GM23338 (cell line): Measurements from ENCODE around the gene HERPUD2. TPM values are rescaled to one million over a fixed set of nuclear protein-coding genes. Genes with fewer than 3 reads are reported as not detected.

Experiments used
- ATAC-seq: fragments of 200-7000 bp; cut with Tn5 transposase; 3 replicates; pipeline ENCODE4 v1.9.1; 2020
- DNase-seq: peaks from one replicate; pipeline ENCODE4 v3.0.0-alpha.2; 2015; ENCODE audit warnings: low spot score
- H2AFZ ChIP-seq: fragments of 200-600 bp; sonication (generic); 2 replicates; pipeline ENCODE4 v1.8.0; 2016; ENCODE audit warnings: antibody characterized with exemption, mild to moderate bottlenecking, moderate library complexity
- H3F3A ChIP-seq: fragments of 200-600 bp; sonication (generic); replicated peaks from 2 replicates; pipeline ENCODE4 v1.8.0; 2017; ENCODE audit warnings: antibody characterized with exemption, mixed run types, low read depth
- H3K27ac ChIP-seq: fragments of 200-600 bp; sonication (generic); 2 replicates; pipeline ENCODE4 v1.6.1; 2016; ENCODE audit warnings: low read depth
- H3K27me3 ChIP-seq: fragments of 200-600 bp; sonication (generic); 2 replicates; pipeline ENCODE4 v1.8.0; 2016; ENCODE audit warnings: mild to moderate bottlenecking, mixed run types, moderate library complexity; ENCODE audit not compliant: insufficient read depth
- H3K36me3 ChIP-seq: fragments of 200-600 bp; sonication (generic); 2 replicates; pipeline ENCODE4 v1.8.0; 2016; ENCODE audit warnings: mild to moderate bottlenecking; ENCODE audit not compliant: insufficient read depth
- H3K4me1 ChIP-seq: fragments of 200-600 bp; sonication (generic); 2 replicates; pipeline ENCODE4 v1.8.0; 2016; ENCODE audit warnings: mild to moderate bottlenecking, moderate library complexity; ENCODE audit not compliant: insufficient read depth
- H3K4me2 ChIP-seq: fragments of 200-600 bp; sonication (generic); 2 replicates; pipeline ENCODE4 v1.7.1; 2017; ENCODE audit warnings: mixed run types
- H3K4me3 ChIP-seq: fragments of 200-600 bp; sonication (generic); 2 replicates; pipeline ENCODE4 v1.6.1; 2016; ENCODE audit warnings: mixed run types
- H3K79me2 ChIP-seq: fragments of 200-600 bp; sonication (generic); replicated peaks from 2 replicates; pipeline ENCODE4 v1.8.0; 2017; ENCODE audit warnings: mild to moderate bottlenecking; ENCODE audit not compliant: insufficient read depth
- H3K9me2 ChIP-seq: fragments of 200-600 bp; sonication (generic); 2 replicates; pipeline ENCODE4 v1.8.0; 2017; ENCODE audit not compliant: insufficient read depth
- H4K20me1 ChIP-seq: fragments of 200-600 bp; sonication (generic); replicated peaks from 2 replicates; pipeline ENCODE4 v1.8.0; 2017; ENCODE audit warnings: mild to moderate bottlenecking; ENCODE audit not compliant: insufficient read depth
- H3K27ac Mint-ChIP-seq: 2 replicates; pipeline ENCODE4 v1.8.0; 2020; ENCODE audit warnings: inconsistent platforms, mild to moderate bottlenecking, moderate library complexity, mixed read lengths
- H3K27me3 Mint-ChIP-seq: 3 replicates; pipeline ENCODE4 v1.8.0; 2022; ENCODE audit warnings: low read depth, mild to moderate bottlenecking, moderate library complexity, mixed read lengths, inconsistent platforms; ENCODE audit not compliant: insufficient read depth, poor library complexity
- H3K36me3 Mint-ChIP-seq: 3 replicates; pipeline ENCODE4 v1.8.0; 2021; ENCODE audit warnings: low read depth, mild to moderate bottlenecking, inconsistent platforms, moderate library complexity, mixed read lengths
- H3K4me1 Mint-ChIP-seq: 3 replicates; pipeline ENCODE4 v1.8.0; 2020; ENCODE audit warnings: mild to moderate bottlenecking, inconsistent platforms, mixed read lengths
- H3K4me3 Mint-ChIP-seq: 3 replicates; pipeline ENCODE4 v1.8.0; 2021; ENCODE audit warnings: moderate library complexity, mild to moderate bottlenecking, inconsistent platforms, mixed read lengths
- H3K9me3 Mint-ChIP-seq: 3 replicates; pipeline ENCODE4 v1.8.0; 2020; ENCODE audit warnings: moderate library complexity, mild to moderate bottlenecking, inconsistent platforms, mixed read lengths
- CREB1 ChIP-seq: fragments of 250-450 bp; sonication (Bioruptor Pico); IDR thresholded peaks from 2 replicates; pipeline ENCODE4 v1.5.0; 2020; ENCODE audit warnings: low read depth, mild to moderate bottlenecking, moderate library complexity
- EZH2phosphoT487 ChIP-seq: fragments of 200-600 bp; sonication (generic); IDR thresholded peaks from one replicate; pipeline ENCODE4 v1.8.1; 2018; ENCODE audit warnings: antibody characterized with exemption; ENCODE audit not compliant: unreplicated experiment
- JUNB ChIP-seq: IDR thresholded peaks from one replicate; pipeline ENCODE4 v1.6.1; 2016; ENCODE audit warnings: antibody characterized with exemption; ENCODE audit not compliant: unreplicated experiment
- POLR2AphosphoS5 ChIP-seq: IDR thresholded peaks from 2 replicates; pipeline ENCODE4 v1.6.1; 2016; ENCODE audit warnings: antibody characterized with exemption, low read depth
- STAT1 ChIP-seq: IDR thresholded peaks from one replicate; pipeline ENCODE4 v1.6.1; 2016; ENCODE audit warnings: antibody characterized with exemption; ENCODE audit not compliant: unreplicated experiment
- ZNF331 ChIP-seq: fragments of 250-450 bp; sonication (Bioruptor Pico); IDR thresholded peaks from 2 replicates; pipeline ENCODE4 v1.5.0; 2020; ENCODE audit warnings: low read depth, mild to moderate bottlenecking, moderate library complexity
- polyA plus RNA-seq: library from polyadenylated mRNA; unstranded; fragments of >200 nt; fragmentation: Nextera tagmentation; extraction: Ambion mirVana; gene quantifications from 2 replicates; pipeline ENCODE4 v1.2.1, GENCODE V29; 2016
- total RNA-seq: library from RNA; depleted of rRNA; stranded (reverse); fragments of >200 nt; shearing (Covaris generic); gene quantifications from 2 replicates; pipeline ENCODE4 v1.2.3, GENCODE V29; 2014
- TF ChIP-seq, protein P1 (sequence below): fragments of 250-450 bp; sonication (Bioruptor Pico); IDR thresholded peaks from 2 replicates; pipeline ENCODE4 v1.5.0; 2020; ENCODE audit warnings: mild to moderate bottlenecking, moderate library complexity
- TF ChIP-seq, protein P2 (sequence below): IDR thresholded peaks from one replicate; pipeline ENCODE4 v1.6.1; 2018; ENCODE audit warnings: antibody characterized with exemption; ENCODE audit not compliant: unreplicated experiment
- TF ChIP-seq, protein P3 (sequence below), 2 experiments: fragments of 200-600 bp in 1 of 2; sonication (generic) in 1 of 2; conservative IDR thresholded peaks; 2 replicates each; pipeline versions ENCODE4 v1.5.1 to v1.6.1; 2016 to 2017; ENCODE audit warnings: antibody characterized with exemption in 2 of 2, low read depth in 2 of 2, mild to moderate bottlenecking in 2 of 2, moderate library complexity in 1 of 2

The HERPUD2 gene
- total and polyA plus RNA-seq, 2 experiments from 2014 or later, result 8.0 to 12.0 TPM

DNA sequence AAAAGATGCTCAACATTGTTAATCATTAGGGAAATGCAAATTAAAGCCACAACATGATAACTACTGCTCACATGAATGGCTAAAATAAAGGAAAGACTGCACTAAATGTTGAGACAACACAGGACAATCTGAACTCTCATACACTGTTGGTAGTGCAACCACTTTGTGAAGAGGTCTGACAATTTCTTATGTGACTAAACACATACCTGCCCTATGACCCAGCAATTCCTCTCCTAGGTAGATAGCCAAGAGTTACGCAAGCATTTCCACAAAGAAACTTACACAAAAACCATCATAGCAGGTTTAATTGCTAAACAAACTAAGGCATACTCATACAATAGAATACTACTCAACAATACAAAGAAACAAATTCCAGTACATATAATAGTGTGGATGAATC, 41.8 kb upstream of the HERPUD2 start:
- ATAC-seq (no peak), DNase-seq (no peak)
- Histone ChIP-seq H3K27me3 (no peaks in the 10 kb centered on the region), H4K20me1 (no peaks in the 10 kb centered on the region), H3F3A (no peaks in the 10 kb centered on the region), H2AFZ (no peak overlapping the region), H3K4me2 (no peak overlapping the region), H3K27ac (no peak overlapping the region), H3K9me2 (no peaks in the 10 kb centered on the region), H3K36me3 (no peaks in the 10 kb centered on the region), H3K4me3 (no peak overlapping the region), H3K4me1 (peaks cover 9% of the 10 kb centered on the region; the same call in 1 of the 2 replicates), H3K79me2 (no peaks in the 10 kb centered on the region)
- Mint-ChIP-seq H3K4me1 (peaks cover 12% of the 10 kb centered on the region), H3K4me3 (no peak overlapping the region), H3K27ac (no peak overlapping the region), H3K27me3 (no peaks in the 10 kb centered on the region), H3K36me3 (no peaks in the 10 kb centered on the region), H3K9me3 (no peaks in the 10 kb centered on the region)
- TF ChIP-seq, protein P1, sequence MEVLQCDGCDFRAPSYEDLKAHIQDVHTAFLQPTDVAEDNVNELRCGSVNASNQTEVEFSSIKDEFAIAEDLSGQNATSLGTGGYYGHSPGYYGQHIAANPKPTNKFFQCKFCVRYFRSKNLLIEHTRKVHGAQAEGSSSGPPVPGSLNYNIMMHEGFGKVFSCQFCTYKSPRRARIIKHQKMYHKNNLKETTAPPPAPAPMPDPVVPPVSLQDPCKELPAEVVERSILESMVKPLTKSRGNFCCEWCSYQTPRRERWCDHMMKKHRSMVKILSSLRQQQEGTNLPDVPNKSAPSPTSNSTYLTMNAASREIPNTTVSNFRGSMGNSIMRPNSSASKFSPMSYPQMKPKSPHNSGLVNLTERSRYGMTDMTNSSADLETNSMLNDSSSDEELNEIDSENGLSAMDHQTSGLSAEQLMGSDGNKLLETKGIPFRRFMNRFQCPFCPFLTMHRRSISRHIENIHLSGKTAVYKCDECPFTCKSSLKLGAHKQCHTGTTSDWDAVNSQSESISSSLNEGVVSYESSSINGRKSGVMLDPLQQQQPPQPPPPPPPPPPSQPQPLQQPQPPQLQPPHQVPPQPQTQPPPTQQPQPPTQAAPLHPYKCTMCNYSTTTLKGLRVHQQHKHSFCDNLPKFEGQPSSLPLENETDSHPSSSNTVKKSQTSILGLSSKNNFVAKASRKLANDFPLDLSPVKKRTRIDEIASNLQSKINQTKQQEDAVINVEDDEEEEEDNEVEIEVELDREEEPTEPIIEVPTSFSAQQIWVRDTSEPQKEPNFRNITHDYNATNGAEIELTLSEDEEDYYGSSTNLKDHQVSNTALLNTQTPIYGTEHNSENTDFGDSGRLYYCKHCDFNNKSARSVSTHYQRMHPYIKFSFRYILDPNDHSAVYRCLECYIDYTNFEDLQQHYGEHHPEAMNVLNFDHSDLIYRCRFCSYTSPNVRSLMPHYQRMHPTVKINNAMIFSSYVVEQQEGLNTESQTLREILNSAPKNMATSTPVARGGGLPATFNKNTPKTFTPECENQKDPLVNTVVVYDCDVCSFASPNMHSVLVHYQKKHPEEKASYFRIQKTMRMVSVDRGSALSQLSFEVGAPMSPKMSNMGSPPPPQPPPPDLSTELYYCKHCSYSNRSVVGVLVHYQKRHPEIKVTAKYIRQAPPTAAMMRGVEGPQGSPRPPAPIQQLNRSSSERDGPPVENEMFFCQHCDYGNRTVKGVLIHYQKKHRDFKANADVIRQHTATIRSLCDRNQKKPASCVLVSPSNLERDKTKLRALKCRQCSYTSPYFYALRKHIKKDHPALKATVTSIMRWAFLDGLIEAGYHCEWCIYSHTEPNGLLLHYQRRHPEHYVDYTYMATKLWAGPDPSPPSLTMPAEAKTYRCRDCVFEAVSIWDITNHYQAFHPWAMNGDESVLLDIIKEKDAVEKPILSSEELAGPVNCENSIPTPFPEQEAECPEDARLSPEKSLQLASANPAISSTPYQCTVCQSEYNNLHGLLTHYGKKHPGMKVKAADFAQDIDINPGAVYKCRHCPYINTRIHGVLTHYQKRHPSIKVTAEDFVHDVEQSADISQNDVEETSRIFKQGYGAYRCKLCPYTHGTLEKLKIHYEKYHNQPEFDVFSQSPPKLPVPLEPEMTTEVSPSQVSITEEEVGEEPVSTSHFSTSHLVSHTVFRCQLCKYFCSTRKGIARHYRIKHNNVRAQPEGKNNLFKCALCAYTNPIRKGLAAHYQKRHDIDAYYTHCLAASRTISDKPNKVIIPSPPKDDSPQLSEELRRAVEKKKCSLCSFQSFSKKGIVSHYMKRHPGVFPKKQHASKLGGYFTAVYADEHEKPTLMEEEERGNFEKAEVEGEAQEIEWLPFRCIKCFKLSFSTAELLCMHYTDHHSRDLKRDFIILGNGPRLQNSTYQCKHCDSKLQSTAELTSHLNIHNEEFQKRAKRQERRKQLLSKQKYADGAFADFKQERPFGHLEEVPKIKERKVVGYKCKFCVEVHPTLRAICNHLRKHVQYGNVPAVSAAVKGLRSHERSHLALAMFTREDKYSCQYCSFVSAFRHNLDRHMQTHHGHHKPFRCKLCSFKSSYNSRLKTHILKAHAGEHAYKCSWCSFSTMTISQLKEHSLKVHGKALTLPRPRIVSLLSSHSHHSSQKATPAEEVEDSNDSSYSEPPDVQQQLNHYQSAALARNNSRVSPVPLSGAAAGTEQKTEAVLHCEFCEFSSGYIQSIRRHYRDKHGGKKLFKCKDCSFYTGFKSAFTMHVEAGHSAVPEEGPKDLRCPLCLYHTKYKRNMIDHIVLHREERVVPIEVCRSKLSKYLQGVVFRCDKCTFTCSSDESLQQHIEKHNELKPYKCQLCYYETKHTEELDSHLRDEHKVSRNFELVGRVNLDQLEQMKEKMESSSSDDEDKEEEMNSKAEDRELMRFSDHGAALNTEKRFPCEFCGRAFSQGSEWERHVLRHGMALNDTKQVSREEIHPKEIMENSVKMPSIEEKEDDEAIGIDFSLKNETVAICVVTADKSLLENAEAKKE (CRISPR knock-in tag), result no peak
- TF ChIP-seq POLR2AphosphoS5 (no peak), EZH2phosphoT487 (no peak), JUNB (no peak), ZNF331 (CRISPR knock-in tag) (no peak), STAT1 (no peak), CREB1 (CRISPR knock-in tag) (no peak)
- TF ChIP-seq, protein P2, sequence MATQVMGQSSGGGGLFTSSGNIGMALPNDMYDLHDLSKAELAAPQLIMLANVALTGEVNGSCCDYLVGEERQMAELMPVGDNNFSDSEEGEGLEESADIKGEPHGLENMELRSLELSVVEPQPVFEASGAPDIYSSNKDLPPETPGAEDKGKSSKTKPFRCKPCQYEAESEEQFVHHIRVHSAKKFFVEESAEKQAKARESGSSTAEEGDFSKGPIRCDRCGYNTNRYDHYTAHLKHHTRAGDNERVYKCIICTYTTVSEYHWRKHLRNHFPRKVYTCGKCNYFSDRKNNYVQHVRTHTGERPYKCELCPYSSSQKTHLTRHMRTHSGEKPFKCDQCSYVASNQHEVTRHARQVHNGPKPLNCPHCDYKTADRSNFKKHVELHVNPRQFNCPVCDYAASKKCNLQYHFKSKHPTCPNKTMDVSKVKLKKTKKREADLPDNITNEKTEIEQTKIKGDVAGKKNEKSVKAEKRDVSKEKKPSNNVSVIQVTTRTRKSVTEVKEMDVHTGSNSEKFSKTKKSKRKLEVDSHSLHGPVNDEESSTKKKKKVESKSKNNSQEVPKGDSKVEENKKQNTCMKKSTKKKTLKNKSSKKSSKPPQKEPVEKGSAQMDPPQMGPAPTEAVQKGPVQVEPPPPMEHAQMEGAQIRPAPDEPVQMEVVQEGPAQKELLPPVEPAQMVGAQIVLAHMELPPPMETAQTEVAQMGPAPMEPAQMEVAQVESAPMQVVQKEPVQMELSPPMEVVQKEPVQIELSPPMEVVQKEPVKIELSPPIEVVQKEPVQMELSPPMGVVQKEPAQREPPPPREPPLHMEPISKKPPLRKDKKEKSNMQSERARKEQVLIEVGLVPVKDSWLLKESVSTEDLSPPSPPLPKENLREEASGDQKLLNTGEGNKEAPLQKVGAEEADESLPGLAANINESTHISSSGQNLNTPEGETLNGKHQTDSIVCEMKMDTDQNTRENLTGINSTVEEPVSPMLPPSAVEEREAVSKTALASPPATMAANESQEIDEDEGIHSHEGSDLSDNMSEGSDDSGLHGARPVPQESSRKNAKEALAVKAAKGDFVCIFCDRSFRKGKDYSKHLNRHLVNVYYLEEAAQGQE, result no peak
- TF ChIP-seq, protein P3, sequence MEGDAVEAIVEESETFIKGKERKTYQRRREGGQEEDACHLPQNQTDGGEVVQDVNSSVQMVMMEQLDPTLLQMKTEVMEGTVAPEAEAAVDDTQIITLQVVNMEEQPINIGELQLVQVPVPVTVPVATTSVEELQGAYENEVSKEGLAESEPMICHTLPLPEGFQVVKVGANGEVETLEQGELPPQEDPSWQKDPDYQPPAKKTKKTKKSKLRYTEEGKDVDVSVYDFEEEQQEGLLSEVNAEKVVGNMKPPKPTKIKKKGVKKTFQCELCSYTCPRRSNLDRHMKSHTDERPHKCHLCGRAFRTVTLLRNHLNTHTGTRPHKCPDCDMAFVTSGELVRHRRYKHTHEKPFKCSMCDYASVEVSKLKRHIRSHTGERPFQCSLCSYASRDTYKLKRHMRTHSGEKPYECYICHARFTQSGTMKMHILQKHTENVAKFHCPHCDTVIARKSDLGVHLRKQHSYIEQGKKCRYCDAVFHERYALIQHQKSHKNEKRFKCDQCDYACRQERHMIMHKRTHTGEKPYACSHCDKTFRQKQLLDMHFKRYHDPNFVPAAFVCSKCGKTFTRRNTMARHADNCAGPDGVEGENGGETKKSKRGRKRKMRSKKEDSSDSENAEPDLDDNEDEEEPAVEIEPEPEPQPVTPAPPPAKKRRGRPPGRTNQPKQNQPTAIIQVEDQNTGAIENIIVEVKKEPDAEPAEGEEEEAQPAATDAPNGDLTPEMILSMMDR (conservative IDR thresholded peaks at IDR 0.05; ENCODE audit: low read depth in 2 of 2), result no peak
